Measurements from ENCODE around the gene PLXNB1. TPM values are rescaled to one million over a fixed set of nuclear protein-coding genes. Genes with fewer than 3 reads are reported as not detected.

The PLXNB1 gene
- total and polyA plus RNA-seq, 2 of the 13 experiments (the other 11 are each of a cell fraction or from before 2014, with no cell fraction given), result 86.0 to 143 TPM

GRCh38 chr3:48446425-48447193 is 16.7 kb upstream of the PLXNB1 start, which contains the start of gene ATRIP (continued):
- TF ChIP-seq TBX2 (CRISPR knock-in tag; IDR thresholded peaks at IDR 0.05; ENCODE audit: borderline replicate concordance), result peak; percentile 83; the same call in 1 of the 2 replicates
- no peak for TF ChIP-seq ZNF703 (CRISPR knock-in tag; IDR thresholded peaks at IDR 0.05; ENCODE audit: borderline replicate concordance)
- 0 out of 2 replicates have a peak, but pooled peaks have one; percentile 16 for TF ChIP-seq SOX13 (IDR thresholded peaks at IDR 0.05)
- TF ChIP-seq SOX13 (CRISPR knock-in tag; conservative IDR thresholded peaks at IDR 0.05 in 1 of 2, IDR thresholded peaks at IDR 0.05 in 1 of 2), result peak in 1 of 2 experiments; percentile 30; a peak in 1 of 4 replicates
- TF ChIP-seq ZNF709 (CRISPR knock-in tag; IDR thresholded peaks at IDR 0.05), result peak; percentile 23; the same call in 1 of the 2 replicates
- TF ChIP-seq PRMT3 (CRISPR knock-in tag; IDR thresholded peaks at IDR 0.05; ENCODE audit: borderline replicate concordance, low read depth), result 0 out of 2 replicates have a peak, but pooled peaks have one; percentile 84
- no peak for TF ChIP-seq ZBTB3 (CRISPR knock-in tag; IDR thresholded peaks at IDR 0.05; ENCODE audit: borderline replicate concordance, low read depth)
- TF ChIP-seq TAF15 (IDR thresholded peaks at IDR 0.05; ENCODE audit: low read depth, low read length, poor library complexity, severe bottlenecking), result no peak
- TF ChIP-seq ZNF350 (CRISPR knock-in tag; IDR thresholded peaks at IDR 0.05; ENCODE audit: borderline replicate concordance, low read depth), result peak; percentile 76; the same call in 1 of the 2 replicates
- TF ChIP-seq ZNF44 (CRISPR knock-in tag; IDR thresholded peaks at IDR 0.05), result no peak
- TF ChIP-seq ZNF225 (CRISPR knock-in tag; IDR thresholded peaks at IDR 0.05), result 0 out of 2 replicates have a peak, but pooled peaks have one; percentile 22
- no peak for TF ChIP-seq SUZ12 (IDR thresholded peaks at IDR 0.05; ENCODE audit: low read depth, low read length)
- no peak for TF ChIP-seq KLF11 (CRISPR knock-in tag; IDR thresholded peaks at IDR 0.05)
- TF ChIP-seq, protein P1, sequence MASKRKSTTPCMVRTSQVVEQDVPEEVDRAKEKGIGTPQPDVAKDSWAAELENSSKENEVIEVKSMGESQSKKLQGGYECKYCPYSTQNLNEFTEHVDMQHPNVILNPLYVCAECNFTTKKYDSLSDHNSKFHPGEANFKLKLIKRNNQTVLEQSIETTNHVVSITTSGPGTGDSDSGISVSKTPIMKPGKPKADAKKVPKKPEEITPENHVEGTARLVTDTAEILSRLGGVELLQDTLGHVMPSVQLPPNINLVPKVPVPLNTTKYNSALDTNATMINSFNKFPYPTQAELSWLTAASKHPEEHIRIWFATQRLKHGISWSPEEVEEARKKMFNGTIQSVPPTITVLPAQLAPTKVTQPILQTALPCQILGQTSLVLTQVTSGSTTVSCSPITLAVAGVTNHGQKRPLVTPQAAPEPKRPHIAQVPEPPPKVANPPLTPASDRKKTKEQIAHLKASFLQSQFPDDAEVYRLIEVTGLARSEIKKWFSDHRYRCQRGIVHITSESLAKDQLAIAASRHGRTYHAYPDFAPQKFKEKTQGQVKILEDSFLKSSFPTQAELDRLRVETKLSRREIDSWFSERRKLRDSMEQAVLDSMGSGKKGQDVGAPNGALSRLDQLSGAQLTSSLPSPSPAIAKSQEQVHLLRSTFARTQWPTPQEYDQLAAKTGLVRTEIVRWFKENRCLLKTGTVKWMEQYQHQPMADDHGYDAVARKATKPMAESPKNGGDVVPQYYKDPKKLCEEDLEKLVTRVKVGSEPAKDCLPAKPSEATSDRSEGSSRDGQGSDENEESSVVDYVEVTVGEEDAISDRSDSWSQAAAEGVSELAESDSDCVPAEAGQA (IDR thresholded peaks at IDR 0.05; ENCODE audit: low read depth), result peak; percentile 69
- TF ChIP-seq, protein P1 (CRISPR knock-in tag; IDR thresholded peaks at IDR 0.05; ENCODE audit: borderline replicate concordance), result 0 out of 2 replicates have a peak, but pooled peaks have one; percentile 58
- peak; percentile 52 for TF ChIP-seq ZNF280B (CRISPR knock-in tag; IDR thresholded peaks at IDR 0.05; ENCODE audit: borderline replicate concordance)
- TF ChIP-seq ZNF431 (CRISPR knock-in tag; IDR thresholded peaks at IDR 0.05; ENCODE audit: borderline replicate concordance, low read depth), result peak; percentile 77
- peak; percentile 65; the same call in 1 of the 2 replicates for TF ChIP-seq ZNF224 (CRISPR knock-in tag; IDR thresholded peaks at IDR 0.05)
- TF ChIP-seq ZFP90 (CRISPR knock-in tag; IDR thresholded peaks at IDR 0.05; ENCODE audit: borderline replicate concordance), result peak; percentile 75
- TF ChIP-seq ZNF557 (CRISPR knock-in tag; IDR thresholded peaks at IDR 0.05), result no peak
- no peak; the same call in none of the 2 replicates for TF ChIP-seq ZBTB20 (CRISPR knock-in tag; IDR thresholded peaks at IDR 0.05; ENCODE audit: borderline replicate concordance, low read depth)
- TF ChIP-seq NFYC (CRISPR knock-in tag; IDR thresholded peaks at IDR 0.05), result peak; percentile 91

All from HepG2 (cell line).